Measurements from ENCODE around the gene FES. TPM values are rescaled to one million over a fixed set of nuclear protein-coding genes. Genes with fewer than 3 reads are reported as not detected.

Gene FES
- total and polyA plus RNA-seq, 2 donors (not counting 1 experiment from before 2014, with no cell fraction given): 5.5 to 31.2 TPM

GRCh38 chr15:90839187-90840071 lies 44.9 kb upstream of the FES start:
- no peak overlapping the region for H3K4me3 ChIP-seq (replicated peaks in 1 of 4; ENCODE audit: control extremely low read depth in 1 of 4, insufficient read depth in 1 of 4, low read depth in 3 of 4, low read length in 4 of 4)
- no peak overlapping the region for H3K27ac ChIP-seq (ENCODE audit: insufficient read depth, low read length)
- H3K4me2 ChIP-seq (ENCODE audit: extremely low read depth, insufficient read depth, low read length): no peak overlapping the region
- peaks cover 2% of the 10 kb centered on the region for H3K4me1 ChIP-seq (ENCODE audit: control insufficient read depth, extremely low read depth, insufficient read depth, low read length)
- TF ChIP-seq CTCF (conservative IDR thresholded peaks at IDR 0.05 in 1 of 2, IDR thresholded peaks at IDR 0.05 in 1 of 2; ENCODE audit: low read depth in 1 of 2, low read length in 2 of 2) (no peak), EZH2 (IDR thresholded peaks at IDR 0.05; ENCODE audit: low read length, missing control alignments) (no peak)
- no peaks in the 10 kb centered on the region for H3K9me3 ChIP-seq (ENCODE audit: control insufficient read depth, insufficient read depth, low read depth, low read length)
- H3K36me3 ChIP-seq (ENCODE audit: control insufficient read depth, insufficient read depth, low read length): no peaks in the 10 kb centered on the region
- H2AFZ ChIP-seq (ENCODE audit: low read length): no peak overlapping the region
- no peaks in the 10 kb centered on the region for H3K27me3 ChIP-seq (ENCODE audit: control insufficient read depth, insufficient read depth, low read length)
- peak in 1 of 2 donors; percentile 73 for DNase-seq (ENCODE audit: low read depth in 2 of 2)
- no peak overlapping the region for H3K9ac ChIP-seq (ENCODE audit: insufficient read depth, low read length)
- no peaks in the 10 kb centered on the region for H4K20me1 ChIP-seq (ENCODE audit: control insufficient read depth, extremely low read depth, insufficient read depth, low read length)
- no peaks in the 10 kb centered on the region for H3K79me2 ChIP-seq (ENCODE audit: control insufficient read depth, insufficient read depth, low read length)

GRCh38 chr15:90840157-90840855 lies 44.0 kb upstream of the FES start:
- no peak overlapping the region for H3K27ac ChIP-seq (ENCODE audit: insufficient read depth, low read length)
- TF ChIP-seq CTCF (conservative IDR thresholded peaks at IDR 0.05 in 1 of 2, IDR thresholded peaks at IDR 0.05 in 1 of 2; ENCODE audit: low read depth in 1 of 2, low read length in 2 of 2): no peak
- TF ChIP-seq EZH2 (IDR thresholded peaks at IDR 0.05; ENCODE audit: low read length, missing control alignments): no peak
- no peaks in the 10 kb centered on the region for H3K9me3 ChIP-seq (ENCODE audit: control insufficient read depth, insufficient read depth, low read depth, low read length)
- H3K27me3 ChIP-seq (ENCODE audit: control insufficient read depth, insufficient read depth, low read length): no peaks in the 10 kb centered on the region
- no peak for DNase-seq (ENCODE audit: low read depth in 2 of 2)
- H3K4me3 ChIP-seq (replicated peaks in 1 of 4; ENCODE audit: control extremely low read depth in 1 of 4, insufficient read depth in 1 of 4, low read depth in 3 of 4, low read length in 4 of 4): no peak overlapping the region
- H4K20me1 ChIP-seq (ENCODE audit: control insufficient read depth, extremely low read depth, insufficient read depth, low read length): no peaks in the 10 kb centered on the region
- no peak overlapping the region for H2AFZ ChIP-seq (ENCODE audit: low read length)
- H3K4me2 ChIP-seq (ENCODE audit: extremely low read depth, insufficient read depth, low read length): no peak overlapping the region
- peaks cover 8% of the 10 kb centered on the region for H3K4me1 ChIP-seq (ENCODE audit: control insufficient read depth, extremely low read depth, insufficient read depth, low read length)
- no peak overlapping the region for H3K9ac ChIP-seq (ENCODE audit: insufficient read depth, low read length)
- H3K79me2 ChIP-seq (ENCODE audit: control insufficient read depth, insufficient read depth, low read length): no peaks in the 10 kb centered on the region
- no peaks in the 10 kb centered on the region for H3K36me3 ChIP-seq (ENCODE audit: control insufficient read depth, insufficient read depth, low read length)

GRCh38 chr15:90840954-90841353 lies 43.4 kb upstream of the FES start:
- Histone ChIP-seq H3K36me3 (ENCODE audit: control insufficient read depth, insufficient read depth, low read length) (no peaks in the 10 kb centered on the region), H3K27ac (ENCODE audit: insufficient read depth, low read length) (no peak overlapping the region), H3K4me1 (ENCODE audit: control insufficient read depth, extremely low read depth, insufficient read depth, low read length) (peaks cover 12% of the 10 kb centered on the region), H2AFZ (ENCODE audit: low read length) (no peak overlapping the region), H3K4me2 (ENCODE audit: extremely low read depth, insufficient read depth, low read length) (no peak overlapping the region), H4K20me1 (ENCODE audit: control insufficient read depth, extremely low read depth, insufficient read depth, low read length) (no peaks in the 10 kb centered on the region), H3K4me3 (replicated peaks in 1 of 4; ENCODE audit: control extremely low read depth in 1 of 4, insufficient read depth in 1 of 4, low read depth in 3 of 4, low read length in 4 of 4) (no peak overlapping the region), H3K27me3 (ENCODE audit: control insufficient read depth, insufficient read depth, low read length) (no peaks in the 10 kb centered on the region), H3K79me2 (ENCODE audit: control insufficient read depth, insufficient read depth, low read length) (no peaks in the 10 kb centered on the region), H3K9ac (ENCODE audit: insufficient read depth, low read length) (no peak overlapping the region), H3K9me3 (ENCODE audit: control insufficient read depth, insufficient read depth, low read depth, low read length) (no peaks in the 10 kb centered on the region)
- TF ChIP-seq CTCF (conservative IDR thresholded peaks at IDR 0.05 in 1 of 2, IDR thresholded peaks at IDR 0.05 in 1 of 2; ENCODE audit: low read depth in 1 of 2, low read length in 2 of 2) (no peak), EZH2 (IDR thresholded peaks at IDR 0.05; ENCODE audit: low read length, missing control alignments) (no peak)
- DNase-seq (ENCODE audit: low read depth in 2 of 2): peak in 1 of 2 donors; percentile 34
